Upper lobe of left lung (tissue), 6 donors: Measurements from ENCODE around the gene PDLIM1. TPM values are rescaled to one million over a fixed set of nuclear protein-coding genes. Genes with fewer than 3 reads are reported as not detected.

Source experiments
- ATAC-seq, 2 donors: fragments of 200-7000 bp; cut with Tn5 transposase; one replicate each; pipeline ENCODE4 v1.9.1; 2022; ENCODE audit warnings: mild to moderate bottlenecking in 2 of 2, moderate library complexity in 2 of 2; ENCODE audit not compliant: low FRiP score in 2 of 2
- DNase-seq, 2 donors: peaks; one replicate each; pipeline ENCODE4 v3.0.0-alpha.2; 2019 to 2020
- H3K27ac ChIP-seq, 4 donors: fragments of 200-600 bp; sonication (generic); one replicate each; pipeline ENCODE4 v1.5.1; 2016 to 2019
- H3K27me3 ChIP-seq, 4 donors: fragments of 200-600 bp; sonication (generic); one replicate each; pipeline ENCODE4 v1.5.1; 2017 to 2019
- H3K36me3 ChIP-seq, 4 donors: fragments of 200-600 bp; sonication (generic); one replicate each; pipeline ENCODE4 v1.5.1; 2016 to 2019
- H3K4me1 ChIP-seq, 4 donors: fragments of 200-600 bp; sonication (generic); one replicate each; pipeline ENCODE4 v1.5.1; 2018 to 2019
- H3K4me3 ChIP-seq, 4 donors: fragments of 200-600 bp; sonication (generic); one replicate each; pipeline ENCODE4 v1.5.1; 2017 to 2019; ENCODE audit warnings: mild to moderate bottlenecking in 2 of 4, moderate library complexity in 1 of 4
- H3K9me3 ChIP-seq, 4 donors: fragments of 200-600 bp; sonication (generic); one replicate each; pipeline ENCODE4 v1.5.1; 2018 to 2019
- EP300 ChIP-seq, 4 donors: sonication (generic); formaldehyde crosslinking; IDR thresholded peaks; one replicate each; pipeline ENCODE4 v1.5.1; 2017; ENCODE audit warnings: antibody characterized with exemption in 4 of 4, control low read depth in 2 of 4
- POLR2A ChIP-seq, 4 donors: fragments of 450-650 bp; IDR thresholded peaks; one replicate each; pipeline ENCODE4 v1.5.1; 2016 to 2017; ENCODE audit warnings: antibody characterized with exemption in 4 of 4, mild to moderate bottlenecking in 2 of 4
- POLR2AphosphoS5 ChIP-seq, 2 donors: sonication (generic); formaldehyde crosslinking; IDR thresholded peaks; one replicate each; pipeline ENCODE4 v1.5.1; 2017; ENCODE audit warnings: antibody characterized with exemption in 2 of 2
- WGBS, 2 donors: methylation state at CpG; one replicate each; pipeline ENCODE4 v1.1.5; 2017 to 2018; 5-methylcytosine and 5-hydroxymethylcytosine counted together
- total RNA-seq, 6 donors: library from RNA; depleted of rRNA in 4 of 6; stranded (reverse); fragments of >200 nt in 4 of 6; gene quantifications; one replicate each; pipeline versions ENCODE4 v1.1.0 to v1.2.1, GENCODE V29; 2016 to 2021
- TF ChIP-seq, protein P1 (sequence below), 6 experiments: fragments of 450-650 bp in 4 of 6; fragments of 200-600 bp in 2 of 6; sonication (generic) in 2 of 6; IDR thresholded peaks; one replicate each; pipeline ENCODE4 v1.5.1; 2016 to 2019; ENCODE audit warnings: antibody characterized with exemption in 6 of 6
- donor health status: DM: no; HTN: no; CAD: no; lungs with moderate emphysema.
- donor health status: DM: no; HTN: yes; CAD: no; lungs with severe emphysema.

Gene PDLIM1
- total RNA-seq, 6 donors from 2014 or later: 78.6 to 239 (median 178) TPM

DNA sequence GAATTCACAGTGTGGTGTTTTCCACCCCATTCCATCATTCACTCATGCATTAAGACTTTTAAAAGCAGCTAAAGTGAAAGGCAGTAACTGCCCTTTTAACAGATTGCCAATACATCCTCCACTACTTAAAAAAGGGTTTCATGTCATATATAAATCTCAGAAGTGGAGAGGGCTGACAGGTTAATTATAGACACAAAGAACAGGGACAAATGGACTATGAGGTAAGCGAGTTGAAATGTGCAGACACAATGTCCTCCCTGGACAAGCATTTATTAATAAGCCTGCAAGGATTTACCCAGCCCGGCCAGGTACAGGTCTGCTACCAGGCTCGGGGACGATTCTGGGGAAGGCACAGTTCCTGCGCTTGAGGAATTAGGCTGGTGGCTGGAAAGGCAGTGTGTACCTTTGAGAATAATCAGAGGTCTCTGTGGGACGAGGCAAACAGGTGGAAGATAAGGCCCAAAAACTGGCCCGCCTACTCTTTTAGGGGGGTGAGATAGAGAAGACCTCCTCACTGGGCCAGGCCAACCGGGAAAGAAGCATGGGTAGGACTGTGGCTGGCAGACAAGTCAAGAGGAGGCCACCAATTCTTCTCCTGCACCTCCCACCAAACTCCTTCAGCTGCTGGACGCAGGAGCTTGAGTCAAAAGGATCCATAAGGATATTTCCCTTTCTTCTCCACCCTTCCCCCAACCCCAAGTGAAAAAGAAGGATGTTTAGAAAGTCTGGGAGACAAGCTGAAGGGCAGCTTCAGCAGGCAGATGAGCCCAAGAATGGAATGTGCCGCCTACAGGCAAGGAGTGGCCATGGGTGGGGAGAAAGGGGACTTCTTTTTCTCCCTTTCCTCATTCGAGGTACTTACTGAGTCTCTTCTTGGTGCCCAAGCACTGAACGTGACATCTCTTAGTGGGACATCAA lies 1.5 kb downstream of the PDLIM1 start:
- WGBS, 2 donors: 42 to 52% methylated on average over 12 of the region's 12 CpGs
- TF ChIP-seq, protein P1, sequence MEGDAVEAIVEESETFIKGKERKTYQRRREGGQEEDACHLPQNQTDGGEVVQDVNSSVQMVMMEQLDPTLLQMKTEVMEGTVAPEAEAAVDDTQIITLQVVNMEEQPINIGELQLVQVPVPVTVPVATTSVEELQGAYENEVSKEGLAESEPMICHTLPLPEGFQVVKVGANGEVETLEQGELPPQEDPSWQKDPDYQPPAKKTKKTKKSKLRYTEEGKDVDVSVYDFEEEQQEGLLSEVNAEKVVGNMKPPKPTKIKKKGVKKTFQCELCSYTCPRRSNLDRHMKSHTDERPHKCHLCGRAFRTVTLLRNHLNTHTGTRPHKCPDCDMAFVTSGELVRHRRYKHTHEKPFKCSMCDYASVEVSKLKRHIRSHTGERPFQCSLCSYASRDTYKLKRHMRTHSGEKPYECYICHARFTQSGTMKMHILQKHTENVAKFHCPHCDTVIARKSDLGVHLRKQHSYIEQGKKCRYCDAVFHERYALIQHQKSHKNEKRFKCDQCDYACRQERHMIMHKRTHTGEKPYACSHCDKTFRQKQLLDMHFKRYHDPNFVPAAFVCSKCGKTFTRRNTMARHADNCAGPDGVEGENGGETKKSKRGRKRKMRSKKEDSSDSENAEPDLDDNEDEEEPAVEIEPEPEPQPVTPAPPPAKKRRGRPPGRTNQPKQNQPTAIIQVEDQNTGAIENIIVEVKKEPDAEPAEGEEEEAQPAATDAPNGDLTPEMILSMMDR (IDR thresholded peaks at IDR 0.05): peak in 4 of 6 experiments; percentile 24 to 51 (median 29)
- TF ChIP-seq EP300 (IDR thresholded peaks at IDR 0.05) (no peak), POLR2A (IDR thresholded peaks at IDR 0.05) (peak in 1 of 4 donors; percentile 10)
- Histone ChIP-seq H3K36me3 (no peaks in the 10 kb centered on the region), H3K9me3 (no peaks in the 10 kb centered on the region), H3K4me3 (peak overlapping the region; percentile 62 to 94 (median 82)), H3K4me1 (peaks cover 34 to 49% (median 40%) of the 10 kb centered on the region in 4 donors), H3K27me3 (no peaks in the 10 kb centered on the region), H3K27ac (peak overlapping the region; percentile 93 to 98 (median 95))
- peak in 1 of 2 donors; percentile 52 for ATAC-seq
- no peak for DNase-seq

DNA sequence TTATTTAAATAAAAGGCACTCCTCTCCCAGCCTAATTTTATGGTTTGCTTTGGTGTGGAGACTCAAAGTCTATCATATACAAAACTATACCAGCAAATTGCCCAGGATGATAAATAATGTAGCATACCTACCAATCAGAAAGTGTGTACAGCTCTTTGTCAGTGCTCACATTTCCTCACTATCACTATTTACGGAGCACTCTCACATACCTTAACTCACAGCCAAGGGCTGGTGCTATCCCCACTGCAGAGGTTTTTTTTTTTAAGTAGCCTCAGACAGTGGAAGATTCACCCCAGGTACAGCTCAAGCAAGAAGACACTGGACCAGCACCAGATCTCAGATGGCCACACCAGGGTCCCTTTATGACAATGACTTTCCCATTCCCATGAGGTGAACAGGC lies 2.5 kb downstream of the PDLIM1 start:
- Histone ChIP-seq H3K27ac (peak overlapping the region in 3 of 4 donors; percentile 93 to 98 (median 94)), H3K4me1 (peaks cover 34 to 49% (median 47%) of the 10 kb centered on the region in 4 donors), H3K9me3 (no peaks in the 10 kb centered on the region), H3K36me3 (no peaks in the 10 kb centered on the region), H3K4me3 (peak overlapping the region in 3 of 4 donors; percentile 62 to 94 (median 90)), H3K27me3 (no peaks in the 10 kb centered on the region)
- no peak for ATAC-seq
- DNase-seq: no peak
- 21 to 42% methylated on average over 1 of the region's 1 CpG for WGBS, 2 donors
- no peak for TF ChIP-seq EP300 (IDR thresholded peaks at IDR 0.05)
- TF ChIP-seq, protein P1 (IDR thresholded peaks at IDR 0.05): no peak
- no peak for TF ChIP-seq POLR2AphosphoS5 (IDR thresholded peaks at IDR 0.05)
- no peak for TF ChIP-seq POLR2A (IDR thresholded peaks at IDR 0.05)

DNA sequence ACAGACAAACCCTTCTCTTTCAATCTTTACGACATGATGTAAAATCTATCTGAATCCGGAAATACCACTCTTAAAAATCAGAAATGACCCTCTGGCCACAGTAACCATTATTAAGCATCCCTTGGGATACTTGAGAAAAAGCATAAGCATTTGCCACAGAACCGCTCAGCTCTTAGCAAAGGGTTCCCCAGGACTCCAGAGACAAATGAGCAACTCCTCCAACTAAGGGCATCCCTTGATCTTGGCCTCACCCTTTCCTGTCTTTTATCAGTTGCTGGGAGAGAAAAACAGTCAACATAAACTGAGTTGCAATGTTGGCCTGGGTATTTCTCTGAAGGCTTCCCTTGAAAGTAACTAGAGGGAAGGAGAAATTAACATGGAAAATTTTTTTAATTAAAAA lies 3.5 kb downstream of the PDLIM1 start:
- DNase-seq (no peak), ATAC-seq (no peak)
- H3K27me3 ChIP-seq: no peaks in the 10 kb centered on the region
- H3K27ac ChIP-seq: peak overlapping the region; percentile 35 to 98 (median 94)
- peaks cover 34 to 49% (median 47%) of the 10 kb centered on the region in 4 donors for H3K4me1 ChIP-seq
- H3K4me3 ChIP-seq: peak overlapping the region in 1 of 4 donors; percentile 90
- TF ChIP-seq, protein P1 (IDR thresholded peaks at IDR 0.05): no peak
- TF ChIP-seq POLR2A (IDR thresholded peaks at IDR 0.05) (no peak), EP300 (IDR thresholded peaks at IDR 0.05) (peak in 1 of 4 donors; percentile 34), POLR2AphosphoS5 (IDR thresholded peaks at IDR 0.05) (peak in 1 of 2 donors; percentile 35)
- H3K36me3 ChIP-seq: peaks cover 0 to 3% (median 0%) of the 10 kb centered on the region in 4 donors
- 33 to 69% methylated on average over 3 of the region's 3 CpGs for WGBS, 2 donors
- H3K9me3 ChIP-seq: no peaks in the 10 kb centered on the region

DNA sequence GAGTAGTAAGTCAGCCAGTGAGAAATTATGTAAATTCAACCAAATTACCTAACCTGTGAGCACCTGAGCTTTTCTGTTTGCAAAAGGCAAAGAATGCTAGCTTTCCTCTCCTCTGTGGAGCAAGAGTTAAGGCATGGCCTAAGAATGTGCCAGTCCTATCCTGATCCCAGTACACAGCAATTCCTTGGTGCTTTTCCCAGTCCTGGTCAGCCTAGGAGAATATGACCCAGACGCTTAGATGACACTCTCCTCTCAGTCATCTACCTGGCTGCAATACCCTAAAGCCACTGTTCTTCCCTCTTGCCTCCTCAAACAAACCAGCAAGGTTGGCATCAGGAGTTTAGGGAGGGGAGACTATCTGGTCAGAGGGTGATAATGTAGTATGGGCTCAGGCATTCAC lies 4.1 kb downstream of the PDLIM1 start:
- DNase-seq: no peak
- 0 to 55% methylated on average over 1 of the region's 1 CpG for whole genome bisulfite sequencing, 2 donors
- Histone ChIP-seq H3K36me3 (peaks cover 0 to 4% (median 0%) of the 10 kb centered on the region in 4 donors), H3K9me3 (no peaks in the 10 kb centered on the region), H3K27me3 (no peaks in the 10 kb centered on the region), H3K4me1 (peaks cover 34 to 49% (median 47%) of the 10 kb centered on the region in 4 donors), H3K27ac (peak overlapping the region; percentile 35 to 98 (median 94)), H3K4me3 (peak overlapping the region in 1 of 4 donors; percentile 90)
- ATAC-seq: no peak
- TF ChIP-seq POLR2A (IDR thresholded peaks at IDR 0.05) (no peak), EP300 (IDR thresholded peaks at IDR 0.05) (no peak), POLR2AphosphoS5 (IDR thresholded peaks at IDR 0.05) (no peak)
- TF ChIP-seq, protein P1 (IDR thresholded peaks at IDR 0.05): no peak
